Neural progenitor cell (in vitro differentiated cells): Measurements from ENCODE around the gene CA12.

ENCODE experiments used
- EZH2phosphoT487 ChIP-seq: fragments of 200-600 bp; sonication (generic); IDR thresholded peaks from 2 replicates; pipeline ENCODE4 v1.6.1; 2017; ENCODE audit warnings: antibody characterized with exemption
- TF ChIP-seq, protein P1 (sequence below): fragments of 200-600 bp; sonication (generic); IDR thresholded peaks from 2 replicates; pipeline ENCODE4 v1.5.1; 2017; ENCODE audit warnings: antibody characterized with exemption, mild to moderate bottlenecking

DNA sequence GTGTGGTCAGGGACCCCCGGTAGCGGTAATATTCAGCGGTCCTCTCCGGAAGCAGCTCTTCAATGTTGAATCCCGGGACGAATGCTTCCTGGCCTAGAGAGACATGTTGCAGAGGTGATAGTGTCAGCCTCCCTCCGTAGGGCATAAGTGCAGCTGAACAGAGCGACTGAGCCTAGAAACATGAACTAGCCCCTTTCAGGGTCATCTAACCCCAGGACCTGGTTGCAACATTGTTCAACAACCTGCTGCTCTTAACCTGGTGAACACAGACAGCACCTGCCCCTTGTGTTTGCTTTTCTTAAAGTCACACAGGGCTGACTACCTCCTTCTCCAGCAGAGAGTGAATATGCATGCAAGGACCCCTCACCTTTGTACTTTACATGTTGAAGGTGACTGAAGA, 41.3 kb downstream of the CA12 start:
- no peak for TF ChIP-seq EZH2phosphoT487
- TF ChIP-seq, protein P1, sequence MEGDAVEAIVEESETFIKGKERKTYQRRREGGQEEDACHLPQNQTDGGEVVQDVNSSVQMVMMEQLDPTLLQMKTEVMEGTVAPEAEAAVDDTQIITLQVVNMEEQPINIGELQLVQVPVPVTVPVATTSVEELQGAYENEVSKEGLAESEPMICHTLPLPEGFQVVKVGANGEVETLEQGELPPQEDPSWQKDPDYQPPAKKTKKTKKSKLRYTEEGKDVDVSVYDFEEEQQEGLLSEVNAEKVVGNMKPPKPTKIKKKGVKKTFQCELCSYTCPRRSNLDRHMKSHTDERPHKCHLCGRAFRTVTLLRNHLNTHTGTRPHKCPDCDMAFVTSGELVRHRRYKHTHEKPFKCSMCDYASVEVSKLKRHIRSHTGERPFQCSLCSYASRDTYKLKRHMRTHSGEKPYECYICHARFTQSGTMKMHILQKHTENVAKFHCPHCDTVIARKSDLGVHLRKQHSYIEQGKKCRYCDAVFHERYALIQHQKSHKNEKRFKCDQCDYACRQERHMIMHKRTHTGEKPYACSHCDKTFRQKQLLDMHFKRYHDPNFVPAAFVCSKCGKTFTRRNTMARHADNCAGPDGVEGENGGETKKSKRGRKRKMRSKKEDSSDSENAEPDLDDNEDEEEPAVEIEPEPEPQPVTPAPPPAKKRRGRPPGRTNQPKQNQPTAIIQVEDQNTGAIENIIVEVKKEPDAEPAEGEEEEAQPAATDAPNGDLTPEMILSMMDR = no peak
